Measurements from ENCODE around the gene PPARA.

Gene PPARA

GRCh38 chr22:46114518-46115387 is 35.6 kb upstream of the PPARA start:
- DNase-seq = no peak

- DNase-seq = no peak
Measured at GRCh38 chr22:46115388-46115678, 35.0 kb upstream of the PPARA start.

- no peak for DNase-seq
Measured at GRCh38 chr22:46115755-46116490, 34.4 kb upstream of the PPARA start.

GRCh38 chr22:46116491-46116958 is 33.8 kb upstream of the PPARA start:
- DNase-seq = peak; percentile 82 to 84

GRCh38 chr22:46117206-46118199 is 32.8 kb upstream of the PPARA start:
- DNase-seq = no peak

- DNase-seq = no peak
Measured at GRCh38 chr22:46119093-46119728, 31.1 kb upstream of the PPARA start.

GRCh38 chr22:46119729-46120419 is 30.5 kb upstream of the PPARA start:
- no peak for DNase-seq

- no peak for DNase-seq
Measured at GRCh38 chr22:46120420-46120737, 29.9 kb upstream of the PPARA start.

- DNase-seq = no peak
Measured at GRCh38 chr22:46121079-46121478, 29.2 kb upstream of the PPARA start.

- no peak for DNase-seq
Measured at GRCh38 chr22:46121523-46122287, 28.6 kb upstream of the PPARA start.

GRCh38 chr22:46122511-46122971 is 27.8 kb upstream of the PPARA start:
- peak; percentile 51 to 72 for DNase-seq

- DNase-seq = no peak
Measured at GRCh38 chr22:46122980-46123693, 27.2 kb upstream of the PPARA start.

GRCh38 chr22:46123694-46124382 is 26.5 kb upstream of the PPARA start:
- DNase-seq = no peak

GRCh38 chr22:46124383-46125144 is 25.8 kb upstream of the PPARA start:
- no peak for DNase-seq

GRCh38 chr22:46125311-46125710 is 25.0 kb upstream of the PPARA start:
- DNase-seq = no peak

- no peak for DNase-seq
Measured at GRCh38 chr22:46125816-46126765, 24.2 kb upstream of the PPARA start.

- no peak for DNase-seq
Measured at GRCh38 chr22:46126853-46127385, 23.4 kb upstream of the PPARA start.
